GM21447 (cell line): ENCODE measurements around the gene PDHB.
"Not testable (repeated sequence)": the region's sequence is repeated elsewhere in the genome, so short reads cannot be mapped to it uniquely, and the experiment has no call there.

ENCODE experiments used
- ATAC-seq: cut with Tn5 transposase; IDR thresholded peaks from one replicate; pipeline ENCODE4 v1.9.1; 2021; ENCODE audit not compliant: unreplicated experiment

Gene PDHB

GRCh38 chr3:58440996-58441355, 7.3 kb upstream of the PDHB start:
- ATAC-seq: not testable (repeated sequence)

GRCh38 chr3:58437276-58437675, 3.6 kb upstream of the PDHB start:
- not testable (repeated sequence) for ATAC-seq

GRCh38 chr3:58434990-58435389, 1.4 kb upstream of the PDHB start:
- ATAC-seq: no peak

GRCh38 chr3:58434511-58434910, 879 bp upstream of the PDHB start:
- no peak for ATAC-seq

GRCh38 chr3:58434168-58434504, 504 bp upstream of the PDHB start:
- ATAC-seq: no peak

GRCh38 chr3:58432905-58433304, 727 bp downstream of the PDHB start:
- no peak for ATAC-seq

- peak; percentile 59 for ATAC-seq
These were observed 4.0 kb downstream of the PDHB start for GRCh38 chr3:58429657-58430056.

- ATAC-seq: no peak
These were observed 5.8 kb downstream of the PDHB start for GRCh38 chr3:58427661-58428361.

GRCh38 chr3:58425782-58426181, 7.8 kb downstream of the PDHB start:
- no peak for ATAC-seq

- ATAC-seq: no peak
These were observed 9.0 kb downstream of the PDHB start for GRCh38 chr3:58424613-58425012.

GRCh38 chr3:58422756-58423325, 10.8 kb downstream of the PDHB start:
- no peak for ATAC-seq

GRCh38 chr3:58421004-58421403, 12.6 kb downstream of the PDHB start:
- no peak for ATAC-seq

- ATAC-seq: peak; percentile 78
These were observed 13.7 kb downstream of the PDHB start for GRCh38 chr3:58419780-58420507.

GRCh38 chr3:58418227-58418626, 15.4 kb downstream of the PDHB start:
- ATAC-seq: no peak

GRCh38 chr3:58417075-58417474, 16.6 kb downstream of the PDHB start:
- ATAC-seq: no peak

- ATAC-seq: no peak
These were observed 17.4 kb downstream of the PDHB start for GRCh38 chr3:58416191-58416590.

GRCh38 chr3:58414538-58415197, 19.0 kb downstream of the PDHB start:
- ATAC-seq: no peak

- no peak for ATAC-seq
These were observed 21.5 kb downstream of the PDHB start for GRCh38 chr3:58411851-58412830.

GRCh38 chr3:58411036-58411435, 22.6 kb downstream of the PDHB start:
- no peak for ATAC-seq

GRCh38 chr3:58409663-58410062, 24.0 kb downstream of the PDHB start:
- ATAC-seq: no peak

GRCh38 chr3:58408906-58409305, 24.7 kb downstream of the PDHB start:
- ATAC-seq: no peak
